ENCODE data around the gene METAP1D. TPM values are rescaled to one million over a fixed set of nuclear protein-coding genes. Genes with fewer than 3 reads are reported as not detected.
"Not testable (repeated sequence)": the region's sequence is repeated elsewhere in the genome, so short reads cannot be mapped to it uniquely, and the experiment has no call there.

Gene METAP1D
- total RNA-seq, 4 donors from 2014 or later = 2.1 to 5.9 (median 4.3) TPM

- H3K4me3 ChIP-seq = no peak overlapping the region
- no peaks in the 10 kb centered on the region for H3K27me3 ChIP-seq
- 98% methylated on average over 4 of the region's 4 CpGs for WGBS
- no peak for DNase-seq (ENCODE audit: low spot score in 2 of 2)
- H3K36me3 ChIP-seq = peaks cover 66% of the 10 kb centered on the region
- H3K27ac ChIP-seq = no peak overlapping the region
- TF ChIP-seq POLR2A (IDR thresholded peaks at IDR 0.05) (no peak), EP300 (IDR thresholded peaks at IDR 0.05) (no peak), POLR2AphosphoS5 (IDR thresholded peaks at IDR 0.05) (no peak), CTCF (IDR thresholded peaks at IDR 0.05) (no peak)
- H3K9me3 ChIP-seq = no peaks in the 10 kb centered on the region
- no peaks in the 10 kb centered on the region for H3K4me1 ChIP-seq
Observed at GRCh38 chr2:171979103-171979502, 20.6 kb upstream of the METAP1D start.

GRCh38 chr2:171983924-171984323 is 15.8 kb upstream of the METAP1D start:
- not testable (repeated sequence) for H3K27ac ChIP-seq; H3K4me1 ChIP-seq; H3K9me3 ChIP-seq; H3K27me3 ChIP-seq; H3K4me3 ChIP-seq; DNase-seq (ENCODE audit: low spot score in 2 of 2)
- peaks cover 32% of the 10 kb centered on the region for H3K36me3 ChIP-seq
- WGBS = 100% methylated on average over 1 of the region's 1 CpG

GRCh38 chr2:171985076-171985475 is 14.7 kb upstream of the METAP1D start:
- H3K4me3 ChIP-seq = no peak overlapping the region
- no peak for TF ChIP-seq EP300 (IDR thresholded peaks at IDR 0.05)
- no peak for TF ChIP-seq POLR2AphosphoS5 (IDR thresholded peaks at IDR 0.05)
- TF ChIP-seq CTCF (IDR thresholded peaks at IDR 0.05) = no peak
- TF ChIP-seq POLR2A (IDR thresholded peaks at IDR 0.05) = no peak
- no peaks in the 10 kb centered on the region for H3K4me1 ChIP-seq
- peaks cover 21% of the 10 kb centered on the region for H3K36me3 ChIP-seq
- 79% methylated on average over 2 of the region's 2 CpGs for WGBS
- DNase-seq (ENCODE audit: low spot score in 2 of 2) = no peak
- no peaks in the 10 kb centered on the region for H3K27me3 ChIP-seq
- H3K9me3 ChIP-seq = no peaks in the 10 kb centered on the region
- H3K27ac ChIP-seq = no peak overlapping the region

GRCh38 chr2:171986778-171987177 is 13.0 kb upstream of the METAP1D start:
- Histone ChIP-seq H3K9me3 (no peaks in the 10 kb centered on the region), H3K27me3 (no peaks in the 10 kb centered on the region), H3K4me3 (no peak overlapping the region), H3K27ac (no peak overlapping the region), H3K4me1 (no peaks in the 10 kb centered on the region), H3K36me3 (peaks cover 10% of the 10 kb centered on the region)
- 94% methylated on average over 4 of the region's 4 CpGs for WGBS
- TF ChIP-seq POLR2A (IDR thresholded peaks at IDR 0.05) (no peak), EP300 (IDR thresholded peaks at IDR 0.05) (no peak), POLR2AphosphoS5 (IDR thresholded peaks at IDR 0.05) (no peak), CTCF (IDR thresholded peaks at IDR 0.05) (no peak)
- no peak for DNase-seq (ENCODE audit: low spot score in 2 of 2)

- H3K9me3 ChIP-seq = no peaks in the 10 kb centered on the region
- H3K27ac ChIP-seq = no peak overlapping the region
- H3K4me1 ChIP-seq = no peaks in the 10 kb centered on the region
- no peaks in the 10 kb centered on the region for H3K36me3 ChIP-seq
- H3K4me3 ChIP-seq = no peak overlapping the region
- TF ChIP-seq POLR2A (IDR thresholded peaks at IDR 0.05) (no peak), POLR2AphosphoS5 (IDR thresholded peaks at IDR 0.05) (no peak), CTCF (IDR thresholded peaks at IDR 0.05) (no peak), EP300 (IDR thresholded peaks at IDR 0.05) (no peak)
- DNase-seq (ENCODE audit: low spot score in 2 of 2) = no peak
- H3K27me3 ChIP-seq = no peaks in the 10 kb centered on the region
- 83% methylated on average over 4 of the region's 4 CpGs for WGBS
Observed at GRCh38 chr2:171991027-171991426, 8.7 kb upstream of the METAP1D start.

GRCh38 chr2:171995586-171995985 is 4.2 kb upstream of the METAP1D start:
- no peaks in the 10 kb centered on the region for H3K36me3 ChIP-seq
- no peak for DNase-seq (ENCODE audit: low spot score in 2 of 2)
- no peak overlapping the region for H3K4me3 ChIP-seq
- H3K27me3 ChIP-seq = no peaks in the 10 kb centered on the region
- H3K9me3 ChIP-seq = no peaks in the 10 kb centered on the region
- peaks cover 12% of the 10 kb centered on the region for H3K4me1 ChIP-seq
- 93% methylated on average over 5 of the region's 5 CpGs for WGBS
- TF ChIP-seq POLR2AphosphoS5 (IDR thresholded peaks at IDR 0.05) (no peak), CTCF (IDR thresholded peaks at IDR 0.05) (no peak)
- H3K27ac ChIP-seq = no peak overlapping the region

All from suprapubic skin (tissue), 4 donors.